Colonic mucosa (tissue), 4 donors: ENCODE results near the gene SULT2A1. TPM values are rescaled to one million over a fixed set of nuclear protein-coding genes. Genes with fewer than 3 reads are reported as not detected.

Source experiments
- DNase-seq: peaks from one replicate; pipeline ENCODE4 v3.0.0-alpha.2; 2020
- H3K27ac ChIP-seq: fragments of 200-600 bp; one replicate; pipeline ENCODE4 v1.8.0; 2021
- H3K27me3 ChIP-seq: fragments of 200-600 bp; one replicate; pipeline ENCODE4 v1.8.0; 2021
- H3K36me3 ChIP-seq: fragments of 200-600 bp; one replicate; pipeline ENCODE4 v1.8.0; 2021
- H3K4me1 ChIP-seq: fragments of 200-600 bp; one replicate; pipeline ENCODE4 v1.8.0; 2021; ENCODE audit warnings: mild to moderate bottlenecking
- H3K4me3 ChIP-seq: fragments of 200-600 bp; one replicate; pipeline ENCODE4 v1.8.0; 2021
- H3K9ac ChIP-seq, 2 donors: one replicate each; pipeline ENCODE4 v1.7.0; 2013; ENCODE audit warnings: control low read depth in 2 of 2, low read depth in 2 of 2, low read length in 2 of 2
- H3K9me3 ChIP-seq: fragments of 200-600 bp; one replicate; pipeline ENCODE4 v1.8.0; 2021
- CTCF ChIP-seq: fragments of 200-600 bp; IDR thresholded peaks from one replicate; pipeline ENCODE4 v1.8.0; 2022; ENCODE audit warnings: antibody characterized with exemption, mild to moderate bottlenecking
- intact Hi-C: fragments of 100-400 bp; cut with DNase I; formaldehyde crosslinking; loops from one replicate; pipeline ENCODE4 v1.14.1; 2022
- total RNA-seq, 2 donors: library from RNA; stranded (reverse); fragmentation: NEBNext Ultra II Directional in 1 of 2; extraction: Animal tissue kit (Norgen Biotek cat#: 25700) in 1 of 2; gene quantifications; one replicate each; pipeline ENCODE4 v1.2.1, GENCODE V29; 2021
- donor health status: healthy.
- donor health status: DM: no; HTN: no; CAD: no.
- donor health status: DM: no; HTN: no; CAD: no.

Gene SULT2A1
- total RNA-seq, 2 donors from 2014 or later, result 0.64 to 1.1 TPM

GRCh38 chr19:47891923-47892666 lies 6.0 kb upstream of the SULT2A1 start:
- H3K4me1 ChIP-seq, result no peaks in the 10 kb centered on the region
- intact Hi-C loops, result no loop called here
- no peak for TF ChIP-seq CTCF
- H3K9ac ChIP-seq, result no peak overlapping the region
- no peak overlapping the region for H3K4me3 ChIP-seq
- no peak for DNase-seq
- no peaks in the 10 kb centered on the region for H3K36me3 ChIP-seq
- no peaks in the 10 kb centered on the region for H3K27me3 ChIP-seq
- no peak overlapping the region for H3K27ac ChIP-seq
- no peaks in the 10 kb centered on the region for H3K9me3 ChIP-seq

- Histone ChIP-seq H3K9ac (no peak overlapping the region), H3K27ac (no peak overlapping the region), H3K4me3 (no peak overlapping the region), H3K27me3 (no peaks in the 10 kb centered on the region), H3K36me3 (no peaks in the 10 kb centered on the region), H3K4me1 (no peaks in the 10 kb centered on the region), H3K9me3 (no peaks in the 10 kb centered on the region)
- no peak for TF ChIP-seq CTCF
- DNase-seq, result no peak
- intact Hi-C loops, result no loop called here
Observed at GRCh38 chr19:47891622-47891922, 5.5 kb upstream of the SULT2A1 start.

GRCh38 chr19:47890865-47891621 lies 4.9 kb upstream of the SULT2A1 start:
- no peak for TF ChIP-seq CTCF
- Histone ChIP-seq H3K9me3 (no peaks in the 10 kb centered on the region), H3K27me3 (no peaks in the 10 kb centered on the region), H3K4me3 (no peak overlapping the region), H3K36me3 (no peaks in the 10 kb centered on the region), H3K27ac (no peak overlapping the region), H3K9ac (no peak overlapping the region), H3K4me1 (no peaks in the 10 kb centered on the region)
- intact Hi-C loops, result no loop called here
- DNase-seq, result no peak

- no peaks in the 10 kb centered on the region for H3K36me3 ChIP-seq
- TF ChIP-seq CTCF, result no peak
- H3K27me3 ChIP-seq, result no peaks in the 10 kb centered on the region
- no peak overlapping the region for H3K27ac ChIP-seq
- no peaks in the 10 kb centered on the region for H3K9me3 ChIP-seq
- intact Hi-C loops, result no loop called here
- no peak for DNase-seq
- no peak overlapping the region for H3K4me3 ChIP-seq
- H3K9ac ChIP-seq, result no peak overlapping the region
- H3K4me1 ChIP-seq, result no peaks in the 10 kb centered on the region
Observed at GRCh38 chr19:47885067-47885463, 1.1 kb downstream of the SULT2A1 start.

GRCh38 chr19:47882890-47883289 lies 3.2 kb downstream of the SULT2A1 start:
- Histone ChIP-seq H3K9ac (no peak overlapping the region), H3K27ac (no peak overlapping the region), H3K27me3 (no peaks in the 10 kb centered on the region), H3K4me1 (no peaks in the 10 kb centered on the region), H3K9me3 (no peaks in the 10 kb centered on the region), H3K4me3 (no peak overlapping the region), H3K36me3 (no peaks in the 10 kb centered on the region)
- intact Hi-C loops, result no loop called here
- no peak for TF ChIP-seq CTCF
- no peak for DNase-seq
